IPS-18a (cell line): Measurements from ENCODE around the gene PTH2.
"Not testable (repeated sequence)": the region's sequence is repeated elsewhere in the genome, so short reads cannot be mapped to it uniquely, and the experiment has no call there.

ENCODE experiments used
- H3K27ac ChIP-seq: one replicate; pipeline ENCODE4 v1.5.1; 2013; ENCODE audit warnings: low read length
- H3K27me3 ChIP-seq: one replicate; pipeline ENCODE4 v1.6.1; 2013; ENCODE audit warnings: mild to moderate bottlenecking, low read length; ENCODE audit not compliant: control insufficient read depth, insufficient read depth
- H3K36me3 ChIP-seq: one replicate; pipeline ENCODE4 v1.6.1; 2013; ENCODE audit warnings: low read depth, low read length; ENCODE audit not compliant: control insufficient read depth
- H3K4me1 ChIP-seq: one replicate; pipeline ENCODE4 v1.6.1; 2013; ENCODE audit warnings: low read depth, low read length; ENCODE audit not compliant: control insufficient read depth
- H3K4me3 ChIP-seq: one replicate; pipeline ENCODE4 v1.5.1; 2013; ENCODE audit warnings: low read length
- H3K9ac ChIP-seq: one replicate; pipeline ENCODE4 v1.6.1; 2013; ENCODE audit warnings: mild to moderate bottlenecking, low read length, moderate library complexity
- H3K9me3 ChIP-seq: one replicate; pipeline ENCODE4 v1.6.1; 2013; ENCODE audit warnings: low read depth, low read length; ENCODE audit not compliant: control insufficient read depth

PTH2 gene

DNA sequence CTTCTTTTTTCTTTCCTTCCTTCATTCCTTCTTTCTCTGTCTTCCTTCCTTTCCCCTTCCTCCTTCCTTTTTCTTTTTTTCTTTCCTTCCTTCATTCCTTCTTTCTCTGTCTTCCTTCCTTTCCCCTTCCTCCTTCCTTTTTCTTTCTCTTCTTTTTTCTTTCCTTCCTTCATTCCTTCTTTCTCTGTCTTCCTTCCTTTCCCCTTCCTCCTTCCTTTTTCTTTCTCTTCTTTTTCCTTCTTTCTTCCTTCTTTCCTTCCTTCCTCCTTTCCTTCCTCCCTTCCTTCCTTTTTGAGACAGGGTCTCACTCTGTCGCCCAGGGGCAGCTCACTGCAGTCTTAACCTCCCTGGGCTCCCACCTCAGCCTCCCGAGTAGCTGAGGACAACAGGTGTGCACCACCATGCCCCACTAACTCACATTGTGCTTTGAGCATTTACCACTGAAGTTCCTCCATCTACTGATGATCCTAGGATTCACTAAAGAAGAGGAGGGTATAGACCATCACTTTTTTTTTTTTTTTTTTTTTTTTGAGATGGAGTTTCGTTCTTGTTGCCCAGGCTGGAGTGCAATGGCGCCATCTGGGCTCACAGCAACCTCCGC, 21.0 kb upstream of the PTH2 start:
- not testable (repeated sequence) for H3K4me1 ChIP-seq, H3K9ac ChIP-seq, H3K27ac ChIP-seq, H3K36me3 ChIP-seq, H3K9me3 ChIP-seq
- peaks cover 31% of the 10 kb centered on the region for H3K27me3 ChIP-seq
- H3K4me3 ChIP-seq: peak overlapping the region; percentile 78

DNA sequence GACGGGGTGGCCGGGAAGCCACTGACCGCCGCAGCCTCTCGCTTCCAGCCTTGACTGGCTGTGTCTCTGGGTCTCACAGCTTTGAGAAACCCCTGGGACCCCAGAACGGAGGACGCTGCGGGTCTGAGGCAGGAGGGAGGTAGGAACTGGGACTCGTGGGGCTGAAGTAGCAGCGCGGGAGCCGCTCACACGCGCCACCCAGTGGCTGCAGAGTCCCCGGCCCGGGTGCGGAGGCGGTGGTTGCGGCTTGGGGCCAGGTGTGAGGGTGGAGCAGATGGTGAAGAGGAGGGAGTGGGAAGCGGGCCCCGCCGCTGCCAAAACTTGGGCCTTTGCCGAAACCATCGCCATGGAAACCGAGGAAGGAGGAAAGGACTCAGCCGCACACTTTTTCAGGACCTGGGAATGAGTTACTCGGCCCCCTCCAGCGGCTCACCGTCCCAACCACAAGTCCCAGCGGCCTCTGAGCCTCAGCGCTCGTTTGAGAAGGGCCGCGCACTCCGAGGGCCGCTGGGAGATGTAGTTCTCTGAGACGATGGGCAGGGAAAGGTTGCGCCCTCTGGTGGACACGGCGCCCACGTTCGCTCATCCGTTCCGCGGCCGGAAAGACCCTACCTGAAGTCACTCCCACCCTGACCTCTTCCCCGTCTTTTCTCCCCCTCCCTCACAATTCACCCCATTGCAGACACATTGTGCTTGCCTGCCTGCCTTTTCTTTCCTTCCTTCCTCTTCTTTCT, 20.3 kb upstream of the PTH2 start:
- peak overlapping the region; percentile 78 for H3K4me3 ChIP-seq
- peaks cover 5% of the 10 kb centered on the region for H3K36me3 ChIP-seq
- H3K9me3 ChIP-seq: no peaks in the 10 kb centered on the region
- H3K27me3 ChIP-seq: peaks cover 38% of the 10 kb centered on the region
- H3K27ac ChIP-seq: no peak overlapping the region
- H3K4me1 ChIP-seq: peaks cover 3% of the 10 kb centered on the region
- peak overlapping the region; percentile 46 for H3K9ac ChIP-seq

DNA sequence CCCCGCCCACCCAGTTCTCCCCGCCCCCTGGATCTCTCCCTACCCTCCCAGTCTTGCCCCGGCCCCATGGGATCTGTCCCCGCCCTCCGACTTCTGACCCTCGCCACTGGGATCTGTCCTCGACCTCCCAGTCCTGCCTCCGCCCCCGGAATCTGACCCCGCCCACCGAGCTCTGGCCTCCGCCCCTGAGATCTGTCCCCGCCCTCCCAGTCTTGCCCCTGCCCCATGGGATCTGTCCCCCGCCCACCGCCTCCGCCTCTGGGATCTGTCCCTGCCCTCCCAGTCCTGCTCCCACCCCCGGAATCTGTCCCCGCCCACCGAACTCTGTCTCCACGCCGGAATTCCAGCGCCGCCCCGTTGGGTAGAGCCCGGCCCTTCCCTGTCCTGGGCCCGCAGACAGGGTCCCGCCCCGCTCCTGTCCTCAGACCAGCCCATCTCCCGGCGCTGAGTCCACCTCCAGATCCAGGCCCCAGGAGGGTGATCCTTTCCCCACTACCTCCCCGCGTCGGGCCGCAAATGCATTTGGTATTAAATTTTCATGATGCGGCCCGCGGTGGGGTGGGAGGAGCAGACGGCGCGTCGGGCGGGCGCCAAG, 19.6 kb upstream of the PTH2 start:
- no peak overlapping the region for H3K27ac ChIP-seq
- H3K4me1 ChIP-seq: peaks cover 3% of the 10 kb centered on the region
- peak overlapping the region; percentile 78 for H3K4me3 ChIP-seq
- H3K27me3 ChIP-seq: peaks cover 44% of the 10 kb centered on the region
- peaks cover 5% of the 10 kb centered on the region for H3K36me3 ChIP-seq
- no peaks in the 10 kb centered on the region for H3K9me3 ChIP-seq
- peak overlapping the region; percentile 46 for H3K9ac ChIP-seq

DNA sequence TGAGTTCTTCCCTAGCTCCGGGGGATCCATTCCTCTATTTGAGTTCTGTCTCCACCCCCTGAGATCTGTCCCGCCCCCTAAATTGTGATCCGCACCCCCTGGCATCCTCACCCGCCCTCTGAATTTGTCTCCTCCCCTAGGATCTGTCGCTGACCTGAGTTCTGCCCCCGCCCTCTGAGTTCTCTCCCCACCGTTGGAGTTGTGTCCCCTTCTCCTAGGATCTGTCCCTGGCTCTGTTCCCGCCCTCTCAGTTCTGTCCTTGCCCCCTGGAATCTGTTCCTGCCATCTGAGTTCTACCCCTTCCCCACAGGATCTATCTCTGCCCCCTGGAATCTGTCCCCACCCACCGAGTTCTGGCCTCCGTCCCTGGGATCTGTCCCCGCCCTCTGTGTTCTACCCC, 19.1 kb upstream of the PTH2 start:
- Histone ChIP-seq H3K36me3 (peaks cover 5% of the 10 kb centered on the region), H3K9ac (no peak overlapping the region), H3K4me1 (peaks cover 3% of the 10 kb centered on the region), H3K27me3 (peaks cover 49% of the 10 kb centered on the region), H3K27ac (no peak overlapping the region), H3K9me3 (no peaks in the 10 kb centered on the region), H3K4me3 (peak overlapping the region; percentile 52)

DNA sequence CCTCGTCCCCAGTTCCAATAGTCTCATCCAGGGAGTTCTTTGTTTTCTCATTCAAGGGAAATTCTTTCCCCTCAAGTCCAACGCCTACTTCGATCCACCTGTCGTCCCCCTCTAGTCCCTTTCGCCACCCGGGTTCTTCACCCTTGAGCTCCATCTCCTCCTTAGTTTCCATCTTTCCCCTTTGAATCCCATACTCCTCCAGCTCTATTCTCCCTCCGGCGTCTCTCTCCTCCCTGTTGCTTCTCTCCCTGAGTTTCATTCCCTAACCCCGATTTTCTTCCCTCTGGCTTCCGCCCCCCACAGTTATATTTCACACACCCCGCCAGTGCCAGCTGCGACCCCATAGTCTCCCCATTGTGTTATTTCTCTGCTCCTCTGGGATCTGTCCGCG, 18.7 kb upstream of the PTH2 start:
- H3K27ac ChIP-seq: no peak overlapping the region
- H3K4me1 ChIP-seq: peaks cover 3% of the 10 kb centered on the region
- H3K9me3 ChIP-seq: no peaks in the 10 kb centered on the region
- H3K4me3 ChIP-seq: peak overlapping the region; percentile 52
- peaks cover 53% of the 10 kb centered on the region for H3K27me3 ChIP-seq
- H3K9ac ChIP-seq: no peak overlapping the region
- H3K36me3 ChIP-seq: peaks cover 5% of the 10 kb centered on the region

DNA sequence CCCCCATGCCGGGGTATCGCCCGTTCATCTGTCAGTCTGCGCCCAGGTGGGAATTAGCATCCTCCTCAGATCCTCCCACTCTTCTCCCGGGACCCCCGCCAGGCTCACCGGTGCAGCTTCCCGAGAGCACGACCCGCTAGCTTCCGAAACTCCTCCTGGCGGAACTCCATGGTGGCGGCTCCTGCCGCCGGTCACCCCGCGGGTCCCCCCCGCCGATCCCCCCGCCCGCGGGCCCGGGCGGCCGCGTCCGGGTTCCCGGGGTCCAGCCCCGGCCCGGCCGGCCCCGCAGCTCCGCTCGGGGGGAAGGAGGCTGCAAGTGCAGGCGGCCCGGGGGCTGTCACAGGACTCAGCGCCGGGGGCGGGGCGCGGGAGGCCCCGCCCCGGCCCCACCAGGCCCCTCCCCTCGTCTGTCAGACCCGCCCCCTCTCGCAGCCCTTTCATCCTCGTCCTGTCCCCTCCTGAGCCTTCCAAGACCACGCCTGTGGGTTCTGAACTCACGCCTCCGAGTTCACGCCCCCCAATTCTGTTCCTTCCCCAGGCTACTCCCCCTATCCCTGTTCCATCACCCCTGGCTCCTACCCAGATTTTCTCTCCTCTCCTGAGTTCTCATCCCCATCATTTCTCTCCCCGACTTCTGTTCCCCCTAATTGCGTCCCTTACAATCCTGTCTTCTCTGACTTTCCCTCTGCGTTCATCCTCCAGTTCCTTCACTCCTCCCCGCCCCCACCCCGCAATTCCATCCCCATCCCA, 18.1 kb upstream of the PTH2 start, which contains the start of gene SLC17A7:
SLC17A7 (minus strand) TSS at position 318 of the 750 bp plus-strand sequence; CDS start at position 170, 148 bp downstream.
- H3K4me3 ChIP-seq: peak within 1 kb of the TSS; percentile 52
- peaks cover 1% of the 10 kb centered on the region for H3K36me3 ChIP-seq
- H3K27me3 ChIP-seq: peaks cover 59% of the 10 kb centered on the region
- no peak within 1 kb of the TSS for H3K27ac ChIP-seq
- H3K9ac ChIP-seq: no peak within 1 kb of the TSS
- H3K9me3 ChIP-seq: no peaks in the 10 kb centered on the region
- peaks cover 3% of the 10 kb centered on the region for H3K4me1 ChIP-seq

DNA sequence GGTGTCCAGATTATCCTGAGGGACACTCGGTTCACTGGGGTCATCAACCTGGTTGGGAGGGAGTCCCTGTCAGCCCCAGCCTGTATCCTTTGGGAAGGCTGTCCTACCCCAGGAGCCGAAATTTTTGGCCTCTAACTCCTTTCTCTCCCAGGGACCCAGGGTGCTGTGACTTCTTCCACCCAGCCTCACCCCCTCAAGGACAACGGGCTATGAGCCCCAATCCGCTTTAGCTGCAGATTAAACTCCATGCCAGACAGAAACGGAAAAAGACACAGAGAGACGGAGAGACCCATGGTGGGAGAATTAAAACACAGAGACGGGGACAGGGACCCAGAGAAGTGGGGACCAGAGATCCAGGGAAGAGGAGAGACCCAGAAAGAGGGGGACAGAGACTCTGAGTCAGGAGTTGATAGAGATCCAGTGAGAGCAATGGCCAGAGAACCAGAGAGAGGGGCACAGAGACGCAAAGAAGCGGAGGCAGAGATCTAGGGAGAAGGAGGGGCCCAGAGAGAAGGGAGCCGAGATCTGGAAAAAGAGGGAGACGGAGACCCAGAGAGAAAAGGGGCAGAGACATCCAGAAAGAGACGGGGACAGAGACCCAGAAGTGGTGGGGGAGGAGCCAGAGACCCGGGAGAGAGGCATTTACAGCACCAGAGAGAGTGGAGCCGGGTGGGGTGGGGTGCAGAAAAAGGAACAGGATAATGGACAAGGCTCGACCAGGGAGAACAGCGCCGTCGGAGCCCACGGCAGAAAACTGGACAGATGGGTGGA, 17.4 kb upstream of the PTH2 start:
- Histone ChIP-seq H3K27ac (no peak overlapping the region), H3K4me3 (peak overlapping the region; percentile 33), H3K9me3 (no peaks in the 10 kb centered on the region), H3K9ac (no peak overlapping the region), H3K4me1 (peaks cover 6% of the 10 kb centered on the region), H3K36me3 (no peaks in the 10 kb centered on the region), H3K27me3 (peaks cover 60% of the 10 kb centered on the region)

DNA sequence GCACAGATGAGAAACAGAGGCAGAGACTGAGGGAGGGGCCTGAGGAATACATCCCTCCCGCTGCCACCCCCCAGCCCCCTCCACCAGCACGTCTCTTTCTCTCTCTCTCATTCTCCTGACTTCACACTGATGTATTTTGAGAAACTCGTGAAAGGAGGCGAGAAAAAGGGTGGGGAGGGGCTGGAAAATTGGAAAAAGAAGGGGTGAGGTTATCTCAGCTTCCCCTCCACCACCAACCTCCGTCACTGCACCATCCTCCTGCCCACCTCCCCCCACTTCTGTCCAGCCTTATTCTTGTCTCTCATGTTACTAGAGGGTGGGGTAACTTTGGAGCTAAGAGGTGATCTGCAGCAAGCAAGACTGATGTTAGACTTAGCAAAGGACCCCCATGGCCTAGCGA, 16.6 kb upstream of the PTH2 start:
- H3K27me3 ChIP-seq: peaks cover 60% of the 10 kb centered on the region
- no peak overlapping the region for H3K27ac ChIP-seq
- no peaks in the 10 kb centered on the region for H3K9me3 ChIP-seq
- H3K4me1 ChIP-seq: peaks cover 6% of the 10 kb centered on the region
- no peaks in the 10 kb centered on the region for H3K36me3 ChIP-seq
- H3K9ac ChIP-seq: no peak overlapping the region
- no peak overlapping the region for H3K4me3 ChIP-seq

DNA sequence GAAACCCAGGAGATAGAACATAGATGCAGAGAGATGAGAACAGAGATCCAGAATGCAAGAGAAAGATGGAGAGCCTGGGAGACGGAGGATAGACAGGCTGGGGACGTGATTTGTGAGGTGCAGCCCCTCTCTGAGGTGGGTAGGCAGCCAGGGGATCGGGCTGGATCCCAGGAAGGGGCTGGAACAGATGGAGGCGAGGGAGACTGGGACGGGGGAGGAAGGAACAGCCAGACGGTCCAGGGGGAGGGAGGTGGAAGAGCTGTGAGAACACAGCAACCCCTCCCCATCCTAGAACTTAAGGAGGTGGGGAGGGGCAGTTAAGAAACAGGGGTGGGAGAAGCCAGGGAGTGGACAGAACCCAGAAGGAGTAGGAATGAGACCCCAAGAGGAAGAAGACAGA, 15.0 kb upstream of the PTH2 start:
- no peaks in the 10 kb centered on the region for H3K36me3 ChIP-seq
- H3K27me3 ChIP-seq: peaks cover 66% of the 10 kb centered on the region
- no peak overlapping the region for H3K9ac ChIP-seq
- no peak overlapping the region for H3K4me3 ChIP-seq
- peaks cover 6% of the 10 kb centered on the region for H3K4me1 ChIP-seq
- no peaks in the 10 kb centered on the region for H3K9me3 ChIP-seq
- H3K27ac ChIP-seq: no peak overlapping the region

DNA sequence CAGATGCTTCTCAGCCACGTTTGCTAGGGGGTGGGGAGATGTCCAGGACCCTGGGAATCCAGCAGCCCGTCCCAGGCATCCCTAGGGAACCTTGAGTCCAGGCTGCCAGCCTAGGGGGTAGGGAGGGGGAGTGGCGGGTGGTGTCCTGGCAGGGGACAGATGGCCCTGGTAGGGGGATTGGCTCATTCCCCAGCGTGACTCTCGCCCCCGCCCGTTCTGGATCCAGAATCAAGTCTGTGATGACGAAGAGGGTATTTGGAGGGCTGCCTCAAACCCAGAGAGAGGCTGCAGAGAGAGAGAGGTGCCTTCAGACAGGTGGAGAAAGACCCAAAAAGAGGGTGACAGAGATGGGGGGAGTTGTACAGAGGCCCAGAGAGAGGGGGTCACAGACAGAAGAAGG, 14.0 kb upstream of the PTH2 start:
- Histone ChIP-seq H3K4me1 (peaks cover 4% of the 10 kb centered on the region), H3K9ac (no peak overlapping the region), H3K36me3 (no peaks in the 10 kb centered on the region), H3K27me3 (peaks cover 73% of the 10 kb centered on the region), H3K4me3 (no peak overlapping the region), H3K27ac (no peak overlapping the region), H3K9me3 (no peaks in the 10 kb centered on the region)
